HEK293 (cell line): ENCODE results near the gene HOXB1.

Experiments
- CTCF ChIA-PET: fragments of 350-600 bp; formaldehyde crosslinking; extraction: SDS; loops from one replicate; lab custom pipeline; 2021; ENCODE audit warnings: antibody characterized with exemption; lab: Yijun Ruan, JAX
- POLR2A ChIA-PET: fragments of 300-600 bp; formaldehyde crosslinking; extraction: SDS; loops from one replicate; lab custom pipeline; 2020; ENCODE audit warnings: antibody characterized with exemption, inconsistent platforms; lab: Yijun Ruan, JAX
- H3K27ac ChIP-seq: fragments of 200-500 bp; sonication (Bioruptor generic); 2 replicates; pipeline ENCODE4 v1.5.1; 2014; ENCODE audit warnings: low read depth, low read length, control low read depth, inconsistent platforms; ENCODE audit errors: extremely low read depth
- H3K36me3 ChIP-seq, 2 experiments: fragments of 200-500 bp in 1 of 2; sonication (Bioruptor generic) in 1 of 2; 1 replicate in 1 of 2; 2 replicates in 1 of 2; pipeline ENCODE4 v1.5.1; 2014 to 2017; ENCODE audit warnings: inconsistent platforms in 2 of 2, low read length in 2 of 2; ENCODE audit not compliant: control insufficient read depth in 2 of 2, insufficient read depth in 1 of 2
- H3K4me1 ChIP-seq: fragments of 200-500 bp; sonication (Bioruptor generic); 2 replicates; pipeline ENCODE4 v1.5.1; 2014; ENCODE audit warnings: mild to moderate bottlenecking, low read length, inconsistent platforms; ENCODE audit not compliant: control insufficient read depth, insufficient read depth
- H3K4me3 ChIP-seq: 2 replicates; pipeline ENCODE4 v1.5.1; 2011; ENCODE audit warnings: low read depth, mild to moderate bottlenecking, control low read depth, low read length, moderate library complexity
- H3K9me3 ChIP-seq: fragments of 200-500 bp; sonication (Bioruptor generic); 2 replicates; pipeline ENCODE4 v1.5.1; 2014; ENCODE audit warnings: low read depth, low read length, inconsistent platforms; ENCODE audit not compliant: control insufficient read depth, insufficient read depth
- GLIS2 ChIP-seq: fragments of 450-650 bp; formaldehyde crosslinking; IDR thresholded peaks from 2 replicates; pipeline ENCODE4 v1.5.1; 2016; ENCODE audit warnings: missing biosample characterization, missing genetic modification characterization
- KLF8 ChIP-seq: fragments of 450-650 bp; formaldehyde crosslinking; IDR thresholded peaks from 2 replicates; pipeline ENCODE4 v1.5.1; 2016; ENCODE audit warnings: missing biosample characterization, missing genetic modification characterization
- MEIS1 ChIP-seq: sonication (generic); formaldehyde crosslinking; IDR thresholded peaks from 2 replicates; pipeline ENCODE4 v1.8.1; 2022; ENCODE audit warnings: missing genetic modification reagents, mild to moderate bottlenecking, borderline replicate concordance
- REPIN1 ChIP-seq: fragments of 450-650 bp; formaldehyde crosslinking; IDR thresholded peaks from 2 replicates; pipeline ENCODE4 v1.5.1; 2017; ENCODE audit warnings: missing biosample characterization, missing genetic modification characterization, low read depth
- SALL2 ChIP-seq: fragments of 450-650 bp; formaldehyde crosslinking; IDR thresholded peaks from 2 replicates; pipeline ENCODE4 v1.5.0; 2017; ENCODE audit warnings: missing biosample characterization, mild to moderate bottlenecking, missing genetic modification characterization, borderline replicate concordance
- SP7 ChIP-seq: fragments of 450-650 bp; formaldehyde crosslinking; IDR thresholded peaks from 2 replicates; pipeline ENCODE4 v1.5.1; 2016; ENCODE audit warnings: missing biosample characterization, missing genetic modification characterization
- ZBTB44 ChIP-seq: fragments of 450-650 bp; IDR thresholded peaks from 2 replicates; pipeline ENCODE4 v1.5.1; 2018; ENCODE audit warnings: missing biosample characterization, mild to moderate bottlenecking, missing genetic modification characterization
- ZNF138 ChIP-seq: fragments of 450-650 bp; formaldehyde crosslinking; IDR thresholded peaks from 2 replicates; pipeline ENCODE4 v1.5.1; 2016; ENCODE audit warnings: missing biosample characterization, missing genetic modification characterization, borderline replicate concordance
- ZNF140 ChIP-seq: fragments of 450-650 bp; formaldehyde crosslinking; IDR thresholded peaks from 2 replicates; pipeline ENCODE4 v1.5.1; 2016; ENCODE audit warnings: missing biosample characterization, missing genetic modification characterization
- ZNF146 ChIP-seq: fragments of 450-650 bp; formaldehyde crosslinking; IDR thresholded peaks from 2 replicates; pipeline ENCODE4 v1.5.1; 2016; ENCODE audit warnings: missing biosample characterization, missing genetic modification characterization
- ZNF157 ChIP-seq: fragments of 450-650 bp; formaldehyde crosslinking; IDR thresholded peaks from 2 replicates; pipeline ENCODE4 v1.5.1; 2016; ENCODE audit warnings: missing biosample characterization, missing genetic modification characterization
- ZNF202 ChIP-seq: fragments of 450-650 bp; formaldehyde crosslinking; IDR thresholded peaks from 2 replicates; pipeline ENCODE4 v1.5.1; 2016; ENCODE audit warnings: missing biosample characterization, missing genetic modification characterization, borderline replicate concordance
- ZNF311 ChIP-seq: fragments of 450-650 bp; formaldehyde crosslinking; IDR thresholded peaks from 2 replicates; pipeline ENCODE4 v1.5.1; 2017; ENCODE audit warnings: missing biosample characterization, missing genetic modification characterization, borderline replicate concordance
- ZNF350 ChIP-seq: fragments of 450-650 bp; formaldehyde crosslinking; IDR thresholded peaks from 2 replicates; pipeline ENCODE4 v1.5.0; 2017; ENCODE audit warnings: missing biosample characterization, mild to moderate bottlenecking, missing genetic modification characterization
- ZNF354C ChIP-seq: fragments of 450-650 bp; formaldehyde crosslinking; IDR thresholded peaks from 2 replicates; pipeline ENCODE4 v1.5.1; 2016; ENCODE audit warnings: missing biosample characterization, missing genetic modification characterization, low read depth, borderline replicate concordance
- ZNF521 ChIP-seq: fragments of 450-650 bp; formaldehyde crosslinking; IDR thresholded peaks from 2 replicates; pipeline ENCODE4 v1.5.1; 2017; ENCODE audit warnings: missing biosample characterization, mild to moderate bottlenecking, missing genetic modification characterization
- ZNF548 ChIP-seq: fragments of 450-650 bp; formaldehyde crosslinking; IDR thresholded peaks from 2 replicates; pipeline ENCODE4 v1.5.1; 2016; ENCODE audit warnings: missing biosample characterization, missing genetic modification characterization
- ZNF549 ChIP-seq: fragments of 450-650 bp; IDR thresholded peaks from 2 replicates; pipeline ENCODE4 v1.5.1; 2018; ENCODE audit warnings: missing biosample characterization, missing genetic modification characterization, mild to moderate bottlenecking, inconsistent platforms, moderate library complexity
- ZNF560 ChIP-seq: fragments of 450-650 bp; formaldehyde crosslinking; IDR thresholded peaks from 2 replicates; pipeline ENCODE4 v1.5.1; 2017; ENCODE audit warnings: missing biosample characterization, missing genetic modification characterization, borderline replicate concordance
- ZNF600 ChIP-seq: fragments of 450-650 bp; formaldehyde crosslinking; IDR thresholded peaks from 2 replicates; pipeline ENCODE4 v1.5.1; 2016; ENCODE audit warnings: missing biosample characterization, missing genetic modification characterization
- ZNF843 ChIP-seq: fragments of 450-650 bp; formaldehyde crosslinking; IDR thresholded peaks from 2 replicates; pipeline ENCODE4 v1.5.1; 2016; ENCODE audit warnings: missing biosample characterization, missing genetic modification characterization
- ZSCAN23 ChIP-seq: fragments of 450-650 bp; formaldehyde crosslinking; IDR thresholded peaks from 2 replicates; pipeline ENCODE4 v1.5.1; 2016; ENCODE audit warnings: missing biosample characterization, missing genetic modification characterization
- TF ChIP-seq, protein P1 (sequence below): fragments of 450-650 bp; formaldehyde crosslinking; IDR thresholded peaks from 2 replicates; pipeline ENCODE4 v1.5.1; 2016; ENCODE audit warnings: missing biosample characterization, missing genetic modification characterization
- TF ChIP-seq, protein P2 (sequence below): fragments of 450-650 bp; IDR thresholded peaks from 2 replicates; pipeline ENCODE4 v1.5.1; 2018; ENCODE audit warnings: missing biosample characterization, missing genetic modification characterization
- TF ChIP-seq, protein P3 (sequence below): fragments of 450-650 bp; formaldehyde crosslinking; IDR thresholded peaks from 2 replicates; pipeline ENCODE4 v1.5.1; 2016; ENCODE audit warnings: missing biosample characterization, missing genetic modification characterization, low read depth
- TF ChIP-seq, protein P4 (sequence below): fragments of 450-650 bp; formaldehyde crosslinking; IDR thresholded peaks from 2 replicates; pipeline ENCODE4 v1.5.1; 2016; ENCODE audit warnings: missing biosample characterization, missing genetic modification characterization

HOXB1 gene

GRCh38 chr17:48551596-48552465 lies 21.0 kb upstream of the HOXB1 start:
- Histone ChIP-seq H3K36me3 (peaks cover 15 to 51% of the 10 kb centered on the region in 2 experiments), H3K4me3 (no peak overlapping the region)

DNA sequence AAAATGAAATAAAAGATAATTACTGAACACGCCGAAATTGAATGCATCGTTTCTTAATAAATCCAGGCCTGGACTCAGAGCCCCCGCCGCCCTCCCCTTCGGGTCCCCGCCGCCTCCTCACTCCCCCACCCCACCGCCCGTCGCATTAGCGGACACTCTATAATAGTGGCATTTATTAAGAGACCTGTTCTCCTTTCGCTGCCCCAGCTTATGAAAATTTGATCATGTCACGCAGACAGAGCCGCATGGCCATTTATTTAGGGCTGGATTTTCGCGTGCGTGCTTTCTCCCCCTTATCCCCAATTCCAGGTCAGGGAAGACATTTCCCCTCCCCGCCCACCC lies 20.4 kb upstream of the HOXB1 start:
- ChIA-PET POLR2A (no interaction called here), CTCF (interaction anchor here (0.5 to 0.6 kb wide), 4 partner anchors 11 to 37 kb away, joined by 3 read pairs; no protein-coding TSS in a partner anchor)
- H3K4me3 ChIP-seq: no peak overlapping the region
- H3K36me3 ChIP-seq: peaks cover 15 to 51% of the 10 kb centered on the region in 2 experiments
- H3K4me1 ChIP-seq: peaks cover 54% of the 10 kb centered on the region
- no peak overlapping the region for H3K27ac ChIP-seq
- no peaks in the 10 kb centered on the region for H3K9me3 ChIP-seq
- TF ChIP-seq SALL2: no peak
- TF ChIP-seq REPIN1 (tag by site-specific recombination): no peak
- no peak for TF ChIP-seq ZNF146 (tag by site-specific recombination)
- TF ChIP-seq, protein P1, sequence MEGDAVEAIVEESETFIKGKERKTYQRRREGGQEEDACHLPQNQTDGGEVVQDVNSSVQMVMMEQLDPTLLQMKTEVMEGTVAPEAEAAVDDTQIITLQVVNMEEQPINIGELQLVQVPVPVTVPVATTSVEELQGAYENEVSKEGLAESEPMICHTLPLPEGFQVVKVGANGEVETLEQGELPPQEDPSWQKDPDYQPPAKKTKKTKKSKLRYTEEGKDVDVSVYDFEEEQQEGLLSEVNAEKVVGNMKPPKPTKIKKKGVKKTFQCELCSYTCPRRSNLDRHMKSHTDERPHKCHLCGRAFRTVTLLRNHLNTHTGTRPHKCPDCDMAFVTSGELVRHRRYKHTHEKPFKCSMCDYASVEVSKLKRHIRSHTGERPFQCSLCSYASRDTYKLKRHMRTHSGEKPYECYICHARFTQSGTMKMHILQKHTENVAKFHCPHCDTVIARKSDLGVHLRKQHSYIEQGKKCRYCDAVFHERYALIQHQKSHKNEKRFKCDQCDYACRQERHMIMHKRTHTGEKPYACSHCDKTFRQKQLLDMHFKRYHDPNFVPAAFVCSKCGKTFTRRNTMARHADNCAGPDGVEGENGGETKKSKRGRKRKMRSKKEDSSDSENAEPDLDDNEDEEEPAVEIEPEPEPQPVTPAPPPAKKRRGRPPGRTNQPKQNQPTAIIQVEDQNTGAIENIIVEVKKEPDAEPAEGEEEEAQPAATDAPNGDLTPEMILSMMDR (tag by site-specific recombination): no peak
- TF ChIP-seq ZBTB44 (tag by site-specific recombination): no peak
- no peak for TF ChIP-seq ZNF138 (tag by site-specific recombination)
- no peak for TF ChIP-seq ZNF157 (tag by site-specific recombination)

More at GRCh38 chr17:48551596-48552465, 21.0 kb upstream of the HOXB1 start:
- no peaks in the 10 kb centered on the region for H3K9me3 ChIP-seq
- TF ChIP-seq ZNF202 (tag by site-specific recombination) (no peak), ZNF140 (tag by site-specific recombination) (no peak), ZNF350 (tag by site-specific recombination) (no peak), SP7 (tag by site-specific recombination) (no peak), ZNF600 (no peak), ZNF521 (tag by site-specific recombination) (no peak), ZNF354C (tag by site-specific recombination) (no peak), MEIS1 (CRISPR knock-in tag) (no peak), ZNF843 (tag by site-specific recombination) (no peak), ZNF560 (tag by site-specific recombination) (no peak), KLF8 (no peak), ZSCAN23 (tag by site-specific recombination) (no peak), ZBTB44 (tag by site-specific recombination) (no peak), GLIS2 (tag by site-specific recombination) (no peak), ZNF311 (tag by site-specific recombination) (no peak), ZNF548 (tag by site-specific recombination) (no peak), ZNF549 (tag by site-specific recombination) (no peak)
- TF ChIP-seq, protein P2, sequence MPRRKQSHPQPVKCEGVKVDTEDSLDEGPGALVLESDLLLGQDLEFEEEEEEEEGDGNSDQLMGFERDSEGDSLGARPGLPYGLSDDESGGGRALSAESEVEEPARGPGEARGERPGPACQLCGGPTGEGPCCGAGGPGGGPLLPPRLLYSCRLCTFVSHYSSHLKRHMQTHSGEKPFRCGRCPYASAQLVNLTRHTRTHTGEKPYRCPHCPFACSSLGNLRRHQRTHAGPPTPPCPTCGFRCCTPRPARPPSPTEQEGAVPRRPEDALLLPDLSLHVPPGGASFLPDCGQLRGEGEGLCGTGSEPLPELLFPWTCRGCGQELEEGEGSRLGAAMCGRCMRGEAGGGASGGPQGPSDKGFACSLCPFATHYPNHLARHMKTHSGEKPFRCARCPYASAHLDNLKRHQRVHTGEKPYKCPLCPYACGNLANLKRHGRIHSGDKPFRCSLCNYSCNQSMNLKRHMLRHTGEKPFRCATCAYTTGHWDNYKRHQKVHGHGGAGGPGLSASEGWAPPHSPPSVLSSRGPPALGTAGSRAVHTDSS (tag by site-specific recombination): no peak
- TF ChIP-seq, protein P3, sequence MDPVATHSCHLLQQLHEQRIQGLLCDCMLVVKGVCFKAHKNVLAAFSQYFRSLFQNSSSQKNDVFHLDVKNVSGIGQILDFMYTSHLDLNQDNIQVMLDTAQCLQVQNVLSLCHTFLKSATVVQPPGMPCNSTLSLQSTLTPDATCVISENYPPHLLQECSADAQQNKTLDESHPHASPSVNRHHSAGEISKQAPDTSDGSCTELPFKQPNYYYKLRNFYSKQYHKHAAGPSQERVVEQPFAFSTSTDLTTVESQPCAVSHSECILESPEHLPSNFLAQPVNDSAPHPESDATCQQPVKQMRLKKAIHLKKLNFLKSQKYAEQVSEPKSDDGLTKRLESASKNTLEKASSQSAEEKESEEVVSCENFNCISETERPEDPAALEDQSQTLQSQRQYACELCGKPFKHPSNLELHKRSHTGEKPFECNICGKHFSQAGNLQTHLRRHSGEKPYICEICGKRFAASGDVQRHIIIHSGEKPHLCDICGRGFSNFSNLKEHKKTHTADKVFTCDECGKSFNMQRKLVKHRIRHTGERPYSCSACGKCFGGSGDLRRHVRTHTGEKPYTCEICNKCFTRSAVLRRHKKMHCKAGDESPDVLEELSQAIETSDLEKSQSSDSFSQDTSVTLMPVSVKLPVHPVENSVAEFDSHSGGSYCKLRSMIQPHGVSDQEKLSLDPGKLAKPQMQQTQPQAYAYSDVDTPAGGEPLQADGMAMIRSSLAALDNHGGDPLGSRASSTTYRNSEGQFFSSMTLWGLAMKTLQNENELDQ (tag by site-specific recombination): no peak
- TF ChIP-seq, protein P4, sequence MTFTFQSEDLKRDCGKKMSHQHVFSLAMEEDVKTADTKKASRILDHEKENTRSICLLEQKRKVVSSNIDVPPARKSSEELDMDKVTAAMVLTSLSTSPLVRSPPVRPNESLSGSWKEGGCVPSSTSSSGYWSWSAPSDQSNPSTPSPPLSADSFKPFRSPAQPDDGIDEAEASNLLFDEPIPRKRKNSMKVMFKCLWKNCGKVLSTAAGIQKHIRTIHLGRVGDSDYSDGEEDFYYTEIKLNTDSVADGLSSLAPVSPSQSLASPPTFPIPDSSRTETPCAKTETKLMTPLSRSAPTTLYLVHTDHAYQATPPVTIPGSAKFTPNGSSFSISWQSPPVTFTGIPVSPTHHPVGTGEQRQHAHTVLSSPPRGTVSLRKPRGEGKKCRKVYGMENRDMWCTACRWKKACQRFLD (tag by site-specific recombination): no peak
- TF ChIP-seq, all 188 proteins: peak for 0
- H3K27ac ChIP-seq: no peak overlapping the region
- peaks cover 53% of the 10 kb centered on the region for H3K4me1 ChIP-seq
- POLR2A ChIA-PET: interaction anchor here (1.0 kb wide), 1 partner anchor 10 kb away, joined by 3 read pairs; no protein-coding TSS in a partner anchor
- CTCF ChIA-PET: interaction anchor here (0.5 to 0.6 kb wide), 3 partner anchors 14 to 36 kb away, joined by 3 read pairs; no protein-coding TSS in a partner anchor
